Measurements from ENCODE around the gene DBNDD1.

- TF ChIP-seq CTCF (conservative IDR thresholded peaks at IDR 0.05) (no peak), EZH2 (IDR thresholded peaks at IDR 0.05; ENCODE audit: low read depth) (no peak)
Observed at GRCh38 chr16:90020260-90020837, 1.1 kb upstream of the DBNDD1 start.
